ENCODE results near the gene PRH2.

GRCh38 chr12:10940389-10940788, 11.4 kb downstream of the PRH2 start:
- TF ChIP-seq POLR2A (IDR thresholded peaks at IDR 0.05) (no peak), CTCF (IDR thresholded peaks at IDR 0.05) (no peak), POLR2AphosphoS5 (IDR thresholded peaks at IDR 0.05) (no peak)

Measured in stomach (tissue), 4 donors.